ENCODE data around the gene DCAF10.
"Not testable (repeated sequence)": the region's sequence is repeated elsewhere in the genome, so short reads cannot be mapped to it uniquely, and the experiment has no call there.

DCAF10 gene

GRCh38 chr9:37870799-37871176 lies 70.2 kb downstream of the DCAF10 start:
- no peak for DNase-seq

GRCh38 chr9:37873955-37874354 lies 73.4 kb downstream of the DCAF10 start:
- DNase-seq = no peak

DNA sequence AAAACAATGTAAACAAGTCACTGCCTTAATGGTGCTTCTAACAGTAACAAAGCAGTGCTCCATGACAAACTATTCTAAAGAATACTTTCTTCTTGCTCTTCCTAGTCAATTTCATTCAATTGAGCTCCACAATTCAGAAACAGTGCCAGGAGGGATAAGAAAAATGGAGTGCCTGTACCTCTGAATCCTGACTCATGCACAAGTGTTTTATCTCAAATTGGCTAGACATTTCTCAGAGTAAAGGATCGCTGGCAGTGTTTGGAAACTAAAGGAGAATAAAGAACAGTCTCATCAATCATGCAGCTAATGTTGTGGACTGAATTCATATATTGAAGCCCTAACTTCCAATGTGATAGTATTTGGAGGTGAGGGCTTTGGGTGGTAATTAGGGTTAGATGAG lies 75.8 kb downstream of the DCAF10 start:
- no peak for DNase-seq

DNA sequence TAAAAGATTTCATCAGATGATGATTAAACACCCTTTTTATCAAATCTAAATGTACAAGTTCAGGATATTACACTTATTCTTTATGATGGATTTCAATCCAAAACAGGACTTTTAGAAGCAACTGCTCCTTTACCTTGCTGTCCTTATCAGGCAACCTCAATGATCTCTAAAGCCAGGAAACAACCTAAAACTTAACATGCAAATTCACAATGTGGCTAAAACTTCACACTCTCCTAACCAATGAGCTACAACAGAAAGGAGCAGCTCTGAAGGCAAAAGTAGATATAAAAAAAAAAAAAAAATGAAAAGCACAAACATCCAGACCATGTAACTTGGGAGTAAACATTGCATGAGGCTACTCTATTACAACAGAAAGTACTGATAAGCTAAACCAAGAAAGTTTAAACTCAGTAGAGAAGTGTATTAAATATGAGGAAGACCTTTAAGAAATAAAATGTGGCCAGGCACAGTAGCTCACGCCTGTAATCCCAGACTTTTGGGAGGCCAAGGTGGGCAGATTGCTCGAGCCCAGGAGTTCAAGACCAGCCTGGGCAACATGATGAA lies 80.4 kb downstream of the DCAF10 start:
- no peak for DNase-seq

GRCh38 chr9:37887977-37888583 lies 87.5 kb downstream of the DCAF10 start:
- not testable (repeated sequence) for DNase-seq

GRCh38 chr9:37889536-37889935 lies 88.9 kb downstream of the DCAF10 start:
- DNase-seq = no peak

GRCh38 chr9:37891042-37891441 lies 90.4 kb downstream of the DCAF10 start:
- DNase-seq = not testable (repeated sequence)

- no peak for DNase-seq
These were observed 91.5 kb downstream of the DCAF10 start for GRCh38 chr9:37892063-37892462.

GRCh38 chr9:37897665-37898064 lies 97.1 kb downstream of the DCAF10 start:
- no peak for DNase-seq

GRCh38 chr9:37899041-37899440 lies 98.4 kb downstream of the DCAF10 start:
- DNase-seq = no peak

GRCh38 chr9:37902131-37902530 lies 101.5 kb downstream of the DCAF10 start:
- DNase-seq = no peak

- peak; percentile 7 for DNase-seq
These were observed 102.4 kb downstream of the DCAF10 start for GRCh38 chr9:37902796-37903646.

DNA sequence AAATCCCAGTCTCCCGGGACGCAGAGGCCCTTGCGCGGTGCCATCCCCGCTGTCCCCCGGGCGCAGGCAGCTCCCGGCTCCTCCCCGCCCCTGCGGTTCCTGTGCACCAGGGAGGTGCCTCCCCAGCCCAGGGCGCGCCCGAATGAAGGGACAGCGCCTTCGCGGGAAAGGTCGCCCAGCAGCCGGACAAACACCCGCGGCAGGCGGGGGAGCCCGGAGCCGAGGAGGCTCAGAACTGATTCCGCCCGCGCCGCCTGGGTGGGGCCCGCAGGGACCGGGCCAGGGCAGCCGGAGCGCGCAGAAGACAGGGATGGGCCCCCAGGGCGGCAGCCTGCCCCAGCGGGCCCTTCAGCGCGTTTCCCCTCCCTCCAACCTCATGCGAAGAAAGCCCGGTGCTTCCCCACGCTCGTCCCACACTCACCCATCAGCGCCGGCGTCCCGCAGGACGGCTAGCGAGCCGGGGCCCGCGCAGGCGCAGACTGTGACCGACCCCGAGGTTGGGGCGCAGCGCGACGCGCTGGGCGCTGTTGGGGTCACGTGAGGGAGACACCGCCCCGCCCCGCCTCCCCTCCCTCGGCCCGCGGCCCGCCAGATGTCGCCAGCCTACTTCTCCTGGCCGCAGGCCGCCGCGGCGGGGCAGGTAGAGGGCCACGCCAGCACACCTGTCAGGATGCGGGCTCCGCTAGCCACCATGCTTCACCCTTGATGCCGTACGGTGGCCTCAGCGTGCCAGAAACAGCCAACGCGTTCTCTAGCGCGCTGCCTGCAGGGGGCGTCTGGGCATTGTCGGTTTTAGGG lies 103.2 kb downstream of the DCAF10 start, which contains the start of gene SLC25A51:
Gene SLC25A51, minus strand, starts transcription at position 481 of the 798 bp plus-strand sequence. CDS start 15,577 bp downstream, outside the sequence.
- peak; percentile 90 for DNase-seq

DNA sequence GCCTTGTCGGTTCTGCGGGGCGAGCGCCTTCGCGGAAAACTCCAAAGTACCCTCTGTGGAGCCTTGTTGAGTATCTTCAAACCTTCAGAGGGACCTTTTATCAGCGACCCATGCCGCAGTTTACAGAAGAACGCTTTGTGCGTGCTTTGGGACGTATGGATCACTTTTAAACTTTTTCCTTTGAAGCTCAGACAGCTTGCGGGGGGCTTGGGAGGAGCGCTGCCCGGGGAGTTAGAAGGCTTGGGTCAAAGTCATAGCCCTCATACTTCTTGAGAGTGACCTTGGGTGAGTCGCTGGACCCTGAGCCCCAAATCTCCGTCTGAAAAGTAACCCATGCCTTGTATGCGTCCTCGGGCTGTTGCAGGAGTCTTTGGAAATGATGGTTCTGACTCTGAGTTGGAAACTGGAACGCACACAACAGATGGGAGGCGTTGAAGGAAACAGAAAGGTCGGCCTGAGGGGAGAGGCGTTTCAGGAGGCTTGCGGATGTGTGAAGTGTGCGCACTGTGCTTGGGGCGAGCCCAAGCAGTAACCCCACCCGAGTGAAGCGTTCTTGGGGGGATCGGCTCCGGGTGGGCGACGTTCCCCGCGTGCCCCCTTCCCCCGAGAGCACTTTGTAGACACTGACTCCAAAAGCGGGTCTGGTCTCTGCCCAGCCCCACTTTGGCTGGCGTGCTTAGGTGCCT lies 104.0 kb downstream of the DCAF10 start:
- DNase-seq = no peak

- DNase-seq = peak; percentile 19
These were observed 104.5 kb downstream of the DCAF10 start for GRCh38 chr9:37905131-37905505.

DNA sequence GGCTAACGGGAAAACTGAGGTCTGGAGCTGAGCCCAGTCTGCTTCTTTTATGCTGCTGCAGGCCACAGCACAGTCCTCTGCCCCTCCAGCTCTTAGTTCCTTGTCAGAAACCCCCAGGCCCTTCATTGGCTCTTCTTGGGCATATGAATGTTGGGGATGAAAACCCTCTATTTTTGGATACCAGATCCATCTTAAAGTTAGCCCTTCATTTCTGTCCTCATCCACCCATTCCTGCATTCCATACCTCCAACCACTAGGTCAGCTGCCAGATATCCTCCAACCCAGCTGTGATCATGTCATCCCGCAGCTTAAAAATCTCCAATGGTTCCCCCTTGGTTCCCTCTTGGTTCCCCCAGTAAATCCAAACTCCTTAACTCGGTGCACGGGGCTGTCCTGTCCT lies 105.2 kb downstream of the DCAF10 start:
- no peak for DNase-seq

DNA sequence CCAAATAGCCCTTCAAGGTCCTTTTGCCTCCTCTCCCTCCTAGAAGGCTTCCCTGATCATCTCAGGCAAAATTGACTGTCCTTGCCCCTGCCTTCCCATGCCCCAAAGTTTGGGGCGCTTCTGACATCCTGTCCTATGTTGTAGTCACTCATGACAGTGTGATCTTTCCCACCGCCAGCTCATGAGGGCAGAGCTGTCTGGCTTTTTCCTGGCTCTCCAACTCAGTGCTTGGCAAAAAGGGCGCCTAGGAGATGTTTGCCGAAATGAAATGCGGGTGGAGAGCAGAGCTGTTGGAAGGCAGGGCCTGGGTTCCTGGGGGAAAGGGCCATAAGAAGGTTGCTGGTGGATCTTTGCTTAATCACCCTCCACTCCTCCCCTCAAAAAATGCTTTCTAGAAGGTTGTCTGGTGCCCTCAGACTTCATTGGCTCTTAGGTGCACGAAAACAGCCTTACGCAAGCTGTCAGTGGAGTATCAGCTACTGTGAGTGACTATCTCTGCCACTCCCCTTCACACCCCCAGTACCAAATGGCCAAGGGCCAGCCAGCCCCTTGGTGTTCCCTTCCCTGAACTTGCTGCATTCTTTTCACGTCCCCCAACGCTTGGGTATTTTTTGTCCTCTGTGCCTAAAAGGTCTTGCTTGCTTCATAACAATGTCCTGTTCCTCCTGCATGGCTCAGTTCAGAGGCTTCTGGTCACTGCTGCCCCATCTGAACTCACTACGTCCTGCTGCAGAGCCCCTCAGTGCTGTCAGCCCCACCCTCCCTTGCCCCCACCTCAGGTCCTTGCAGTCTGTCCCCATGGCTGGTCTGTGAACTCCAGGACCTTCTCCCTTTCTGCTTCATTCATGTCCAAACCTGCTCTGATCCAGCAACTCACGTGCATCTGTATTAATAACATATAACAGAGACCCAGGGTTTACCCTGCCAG lies 106.0 kb downstream of the DCAF10 start:
- no peak for DNase-seq

DNA sequence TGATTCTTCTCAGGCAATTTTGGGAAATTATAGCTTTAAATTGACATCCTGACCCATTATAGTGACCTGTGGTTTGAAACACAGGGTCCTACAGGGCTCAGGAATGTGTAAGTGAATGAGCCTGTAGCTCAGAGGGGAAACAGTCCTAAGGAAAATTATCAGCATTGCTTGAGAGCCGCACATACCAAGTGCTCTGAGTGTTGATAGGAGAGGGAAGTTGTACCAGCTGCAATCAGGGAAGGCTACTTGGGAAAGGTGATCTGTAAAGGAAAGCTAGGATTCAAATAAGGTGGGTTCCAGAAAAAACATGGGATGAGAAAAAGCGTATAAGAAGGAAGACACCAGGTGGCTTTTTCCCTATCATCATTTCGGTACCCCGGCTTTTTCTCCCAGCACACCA lies 107.7 kb downstream of the DCAF10 start:
- no peak for DNase-seq

DNA sequence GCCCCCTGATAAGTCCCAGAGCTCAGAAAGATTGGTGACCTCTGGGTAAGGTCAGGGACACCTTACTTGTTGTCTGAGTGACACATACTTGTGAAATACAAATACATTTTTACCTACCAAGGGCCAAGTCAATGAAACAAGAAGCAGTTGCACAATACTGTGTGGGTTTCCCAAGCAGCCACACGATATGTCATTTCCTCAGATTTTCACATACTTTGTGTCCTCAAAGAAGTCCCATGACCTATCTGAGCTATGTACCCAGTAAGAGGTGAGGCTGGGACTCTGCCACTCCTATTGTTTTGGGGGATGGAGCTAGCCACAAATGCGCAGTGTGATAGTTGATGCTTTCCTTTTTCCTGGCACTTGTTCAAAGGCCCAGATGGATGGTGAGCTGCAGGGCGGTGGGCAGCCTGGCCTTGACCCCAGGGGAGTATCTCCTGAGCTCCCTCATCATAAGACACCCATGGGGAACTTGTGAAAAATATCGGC lies 108.1 kb downstream of the DCAF10 start:
- no peak for DNase-seq

GRCh38 chr9:37909326-37909725 lies 108.7 kb downstream of the DCAF10 start:
- DNase-seq = no peak

- DNase-seq = not testable (repeated sequence)
These were observed 109.2 kb downstream of the DCAF10 start for GRCh38 chr9:37909836-37910235.
